OCI-LY3 (cell line): ENCODE measurements around the gene VASH2.

Experiments
- EZH2phosphoT487 ChIP-seq: fragments of 200-600 bp; shearing (Covaris generic); IDR thresholded peaks from 2 replicates; pipeline ENCODE4 v1.6.1; 2018; ENCODE audit warnings: antibody characterized with exemption, mixed run types, low read depth
- TF ChIP-seq, protein P1 (sequence below): fragments of 200-600, 300-600 bp; sonication (generic); IDR thresholded peaks from 2 replicates; pipeline ENCODE4 v1.5.1; 2014; ENCODE audit warnings: antibody characterized with exemption, low read length, low read depth

DNA sequence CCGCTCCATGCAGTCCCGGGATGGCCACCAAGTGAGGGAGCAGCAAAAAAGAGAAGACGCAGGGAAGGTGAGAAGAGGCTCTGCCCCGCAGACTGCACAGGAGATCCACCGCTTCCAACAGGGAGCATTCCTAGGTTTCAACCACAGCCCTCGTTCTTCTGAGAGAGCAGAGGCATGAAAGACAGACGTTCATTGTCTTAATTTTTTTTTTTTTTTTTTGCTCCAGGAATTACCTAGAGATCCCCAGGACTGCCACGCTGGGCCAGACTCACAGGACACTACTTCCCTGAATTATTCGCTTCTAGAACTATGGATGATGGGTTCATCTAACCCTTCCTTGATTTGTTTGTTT, 33.2 kb upstream of the VASH2 start:
- TF ChIP-seq, protein P1, sequence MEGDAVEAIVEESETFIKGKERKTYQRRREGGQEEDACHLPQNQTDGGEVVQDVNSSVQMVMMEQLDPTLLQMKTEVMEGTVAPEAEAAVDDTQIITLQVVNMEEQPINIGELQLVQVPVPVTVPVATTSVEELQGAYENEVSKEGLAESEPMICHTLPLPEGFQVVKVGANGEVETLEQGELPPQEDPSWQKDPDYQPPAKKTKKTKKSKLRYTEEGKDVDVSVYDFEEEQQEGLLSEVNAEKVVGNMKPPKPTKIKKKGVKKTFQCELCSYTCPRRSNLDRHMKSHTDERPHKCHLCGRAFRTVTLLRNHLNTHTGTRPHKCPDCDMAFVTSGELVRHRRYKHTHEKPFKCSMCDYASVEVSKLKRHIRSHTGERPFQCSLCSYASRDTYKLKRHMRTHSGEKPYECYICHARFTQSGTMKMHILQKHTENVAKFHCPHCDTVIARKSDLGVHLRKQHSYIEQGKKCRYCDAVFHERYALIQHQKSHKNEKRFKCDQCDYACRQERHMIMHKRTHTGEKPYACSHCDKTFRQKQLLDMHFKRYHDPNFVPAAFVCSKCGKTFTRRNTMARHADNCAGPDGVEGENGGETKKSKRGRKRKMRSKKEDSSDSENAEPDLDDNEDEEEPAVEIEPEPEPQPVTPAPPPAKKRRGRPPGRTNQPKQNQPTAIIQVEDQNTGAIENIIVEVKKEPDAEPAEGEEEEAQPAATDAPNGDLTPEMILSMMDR = no peak
- TF ChIP-seq EZH2phosphoT487 = no peak
